ENCODE data around the gene CDKAL1.
"Not testable (repeated sequence)": the region's sequence is repeated elsewhere in the genome, so short reads cannot be mapped to it uniquely, and the experiment has no call there.

Gene CDKAL1

GRCh38 chr6:20534295-20535262 is at the start of gene CDKAL1:
Gene CDKAL1 (plus strand): TSS chr6:20534457. CDS start chr6:20546351, 11,894 bp downstream.
- DNase-seq = peak; percentile 87

- no peak for DNase-seq
Measured at GRCh38 chr6:20486641-20487040, 47.6 kb upstream of the CDKAL1 start.

GRCh38 chr6:20487669-20488375 is 46.4 kb upstream of the CDKAL1 start:
- no peak for DNase-seq

- DNase-seq = no peak
Measured at GRCh38 chr6:20490591-20490990, 43.7 kb upstream of the CDKAL1 start.

GRCh38 chr6:20492099-20492498 is 42.2 kb upstream of the CDKAL1 start:
- DNase-seq = no peak

GRCh38 chr6:20497216-20498040 is 36.8 kb upstream of the CDKAL1 start:
- DNase-seq = peak; percentile 51

- DNase-seq = no peak
Measured at GRCh38 chr6:20498041-20498385, 36.2 kb upstream of the CDKAL1 start.

- DNase-seq = no peak
Measured at GRCh38 chr6:20509212-20509611, 25.0 kb upstream of the CDKAL1 start.

GRCh38 chr6:20511852-20512251 is 22.4 kb upstream of the CDKAL1 start:
- DNase-seq = no peak

- DNase-seq = not testable (repeated sequence)
Measured at GRCh38 chr6:20525208-20525607, 9.0 kb upstream of the CDKAL1 start.

- DNase-seq = peak; percentile 19
Measured at GRCh38 chr6:20529086-20529448, 5.2 kb upstream of the CDKAL1 start.

GRCh38 chr6:20532881-20533280 is 1.4 kb upstream of the CDKAL1 start:
- no peak for DNase-seq

GRCh38 chr6:20533746-20534294 is 437 bp upstream of the CDKAL1 start:
- no peak for DNase-seq

- no peak for DNase-seq
Measured at GRCh38 chr6:20538131-20538662, 3.9 kb downstream of the CDKAL1 start.

- DNase-seq = no peak
Measured at GRCh38 chr6:20538907-20539306, 4.7 kb downstream of the CDKAL1 start.

GRCh38 chr6:20539387-20539786 is 5.1 kb downstream of the CDKAL1 start:
- DNase-seq = no peak

- DNase-seq = no peak
Measured at GRCh38 chr6:20540683-20541082, 6.4 kb downstream of the CDKAL1 start.

- no peak for DNase-seq
Measured at GRCh38 chr6:20541382-20541781, 7.1 kb downstream of the CDKAL1 start.

- DNase-seq = no peak
Measured at GRCh38 chr6:20542927-20543602, 8.8 kb downstream of the CDKAL1 start.

- no peak for DNase-seq
Measured at GRCh38 chr6:20548264-20548663, 14.0 kb downstream of the CDKAL1 start.

GRCh38 chr6:20549398-20549797 is 15.1 kb downstream of the CDKAL1 start:
- not testable (repeated sequence) for DNase-seq

GRCh38 chr6:20554326-20554725 is 20.1 kb downstream of the CDKAL1 start:
- DNase-seq = no peak

Measured in DMS 273 treated with DMSO at 0.1 percent for 48 hours (cell line).